ENCODE measurements around the gene NT5C1A.

DNA sequence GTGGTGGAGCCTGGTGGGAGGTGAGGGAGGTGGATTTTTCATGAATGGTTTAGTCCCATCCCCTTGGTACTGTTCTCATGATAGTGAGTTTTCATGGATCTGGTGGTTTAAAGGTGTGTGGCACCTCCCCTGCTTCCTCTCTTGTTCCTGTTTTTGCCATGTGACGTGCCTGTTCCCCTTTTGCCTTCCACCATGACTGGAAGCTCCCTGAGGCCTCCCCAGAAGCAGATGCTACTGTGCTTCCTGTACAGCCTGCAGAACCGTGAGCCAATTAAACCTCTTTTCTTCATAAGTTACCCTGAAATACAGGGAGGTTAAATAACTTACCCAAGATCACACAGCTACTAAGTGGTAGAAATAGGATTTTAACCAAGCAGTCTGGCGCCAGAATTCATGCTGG is 28.2 kb downstream of the NT5C1A start:
- no peak for TF ChIP-seq EZH2 (IDR thresholded peaks at IDR 0.05; ENCODE audit: borderline replicate concordance, insufficient read depth, low read depth, low read length, poor library complexity, severe bottlenecking)
- TF ChIP-seq, protein P1, sequence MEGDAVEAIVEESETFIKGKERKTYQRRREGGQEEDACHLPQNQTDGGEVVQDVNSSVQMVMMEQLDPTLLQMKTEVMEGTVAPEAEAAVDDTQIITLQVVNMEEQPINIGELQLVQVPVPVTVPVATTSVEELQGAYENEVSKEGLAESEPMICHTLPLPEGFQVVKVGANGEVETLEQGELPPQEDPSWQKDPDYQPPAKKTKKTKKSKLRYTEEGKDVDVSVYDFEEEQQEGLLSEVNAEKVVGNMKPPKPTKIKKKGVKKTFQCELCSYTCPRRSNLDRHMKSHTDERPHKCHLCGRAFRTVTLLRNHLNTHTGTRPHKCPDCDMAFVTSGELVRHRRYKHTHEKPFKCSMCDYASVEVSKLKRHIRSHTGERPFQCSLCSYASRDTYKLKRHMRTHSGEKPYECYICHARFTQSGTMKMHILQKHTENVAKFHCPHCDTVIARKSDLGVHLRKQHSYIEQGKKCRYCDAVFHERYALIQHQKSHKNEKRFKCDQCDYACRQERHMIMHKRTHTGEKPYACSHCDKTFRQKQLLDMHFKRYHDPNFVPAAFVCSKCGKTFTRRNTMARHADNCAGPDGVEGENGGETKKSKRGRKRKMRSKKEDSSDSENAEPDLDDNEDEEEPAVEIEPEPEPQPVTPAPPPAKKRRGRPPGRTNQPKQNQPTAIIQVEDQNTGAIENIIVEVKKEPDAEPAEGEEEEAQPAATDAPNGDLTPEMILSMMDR (IDR thresholded peaks at IDR 0.05) = no peak
